ENCODE data around the gene RAD51D.
"Not testable (repeated sequence)": the region's sequence is repeated elsewhere in the genome, so short reads cannot be mapped to it uniquely, and the experiment has no call there.

Gene RAD51D

GRCh38 chr17:35154196-35155165 is 34.8 kb upstream of the RAD51D start:
- DNase-seq, result no peak
- no peaks in the 10 kb centered on the region for H3K4me1 ChIP-seq
- H3K4me3 ChIP-seq (ENCODE audit: low read depth, low read length), result no peak overlapping the region
- TF ChIP-seq CTCF (IDR thresholded peaks at IDR 0.05; ENCODE audit: low read depth, low read length), result no peak
- peaks cover 20% of the 10 kb centered on the region for H3K27me3 ChIP-seq
- no peaks in the 10 kb centered on the region for H3K9me3 ChIP-seq
- H3K36me3 ChIP-seq, result no peaks in the 10 kb centered on the region

- H3K36me3 ChIP-seq, result no peaks in the 10 kb centered on the region
- H3K4me1 ChIP-seq, result no peaks in the 10 kb centered on the region
- TF ChIP-seq CTCF (IDR thresholded peaks at IDR 0.05; ENCODE audit: low read depth, low read length), result no peak
- H3K9me3 ChIP-seq, result no peaks in the 10 kb centered on the region
- peaks cover 15% of the 10 kb centered on the region for H3K27me3 ChIP-seq
- no peak overlapping the region for H3K4me3 ChIP-seq (ENCODE audit: low read depth, low read length)
- no peak for DNase-seq
These were observed 32.9 kb upstream of the RAD51D start for GRCh38 chr17:35152421-35153140.

GRCh38 chr17:35151080-35151479 is 31.4 kb upstream of the RAD51D start:
- H3K4me1 ChIP-seq; H3K36me3 ChIP-seq; H3K9me3 ChIP-seq; DNase-seq; H3K4me3 ChIP-seq (ENCODE audit: low read depth, low read length): not testable (repeated sequence)
- peaks cover 15% of the 10 kb centered on the region for H3K27me3 ChIP-seq

GRCh38 chr17:35149941-35150340 is 30.3 kb upstream of the RAD51D start:
- no peaks in the 10 kb centered on the region for H3K36me3 ChIP-seq
- TF ChIP-seq CTCF (IDR thresholded peaks at IDR 0.05; ENCODE audit: low read depth, low read length), result no peak
- no peak for DNase-seq
- peaks cover 15% of the 10 kb centered on the region for H3K27me3 ChIP-seq
- H3K4me1 ChIP-seq, result no peaks in the 10 kb centered on the region
- H3K9me3 ChIP-seq, result no peaks in the 10 kb centered on the region
- no peak overlapping the region for H3K4me3 ChIP-seq (ENCODE audit: low read depth, low read length)

GRCh38 chr17:35148144-35148543 is 28.5 kb upstream of the RAD51D start:
- H3K4me1 ChIP-seq, result no peaks in the 10 kb centered on the region
- no peak for TF ChIP-seq CTCF (IDR thresholded peaks at IDR 0.05; ENCODE audit: low read depth, low read length)
- peaks cover 9% of the 10 kb centered on the region for H3K27me3 ChIP-seq
- H3K36me3 ChIP-seq, result no peaks in the 10 kb centered on the region
- H3K9me3 ChIP-seq, result no peaks in the 10 kb centered on the region
- no peak for DNase-seq
- no peak overlapping the region for H3K4me3 ChIP-seq (ENCODE audit: low read depth, low read length)

- TF ChIP-seq CTCF (IDR thresholded peaks at IDR 0.05; ENCODE audit: low read depth, low read length), result no peak
- Histone ChIP-seq H3K27me3 (peaks cover 2% of the 10 kb centered on the region), H3K4me1 (no peaks in the 10 kb centered on the region), H3K4me3 (ENCODE audit: low read depth, low read length) (no peak within 1 kb of the TSS), H3K9me3 (no peaks in the 10 kb centered on the region), H3K36me3 (no peaks in the 10 kb centered on the region)
- no peak for DNase-seq
These were observed 27.8 kb upstream of the RAD51D start, which contains the start of gene UNC45B for GRCh38 chr17:35147375-35147905. Gene UNC45B, plus strand, starts transcription at chr17:35147817. Its CDS starts 447 bp downstream, at chr17:35148264.

Measured in BE2C (cell line).